ENCODE results near the gene PRKAR1B.

GRCh38 chr7:725223-726005 lies 1.7 kb downstream of the PRKAR1B start:
- TF ChIP-seq CTCF (IDR thresholded peaks at IDR 0.05; ENCODE audit: insufficient read depth, low read depth, low read length): no peak
- no peak for TF ChIP-seq EZH2 (IDR thresholded peaks at IDR 0.05; ENCODE audit: insufficient read depth, low read length)

All from astrocyte (in vitro differentiated cells and primary cell).